Esophagus (tissue), 2 donors: Measurements from ENCODE around the gene PDE2A. TPM values are rescaled to one million over a fixed set of nuclear protein-coding genes. Genes with fewer than 3 reads are reported as not detected.

Experiments
- H3K27ac ChIP-seq, 2 donors: one replicate each; pipeline ENCODE4 v1.5.1; 2013; ENCODE audit warnings: low read depth in 2 of 2, mild to moderate bottlenecking in 2 of 2, inconsistent platforms in 1 of 2, low read length in 1 of 2, moderate library complexity in 1 of 2
- H3K27me3 ChIP-seq, 2 donors: one replicate each; pipeline ENCODE4 v1.6.1; 2013; ENCODE audit warnings: low read length in 2 of 2, control low read depth in 1 of 2, mild to moderate bottlenecking in 1 of 2; ENCODE audit not compliant: insufficient read depth in 2 of 2, control insufficient read depth in 1 of 2
- H3K36me3 ChIP-seq, 2 donors: one replicate each; pipeline ENCODE4 v1.6.1; 2013; ENCODE audit warnings: low read length in 1 of 2; ENCODE audit not compliant: control insufficient read depth in 2 of 2, insufficient read depth in 2 of 2
- H3K4me1 ChIP-seq, 2 donors: one replicate each; pipeline ENCODE4 v1.6.1; 2013; ENCODE audit warnings: low read length in 1 of 2; ENCODE audit not compliant: control insufficient read depth in 2 of 2, insufficient read depth in 2 of 2
- H3K4me3 ChIP-seq, 2 donors: one replicate each; pipeline ENCODE4 v1.5.1; 2013; ENCODE audit warnings: low read length in 2 of 2, mild to moderate bottlenecking in 2 of 2, low read depth in 1 of 2, moderate library complexity in 1 of 2
- H3K9me3 ChIP-seq, 2 donors: one replicate each; pipeline ENCODE4 v1.6.1; 2013; ENCODE audit warnings: mild to moderate bottlenecking in 2 of 2, low read depth in 1 of 2, low read length in 1 of 2, moderate library complexity in 1 of 2; ENCODE audit not compliant: control insufficient read depth in 2 of 2, insufficient read depth in 1 of 2
- WGBS, 2 donors: extraction: QIAGEN DNeasy Blood & Tissue Kit; methylation state at CpG; one replicate each; pipeline ENCODE4 v1.1.7; 2013; 5-methylcytosine and 5-hydroxymethylcytosine counted together
- polyA plus RNA-seq, 2 donors: library from polyadenylated mRNA; stranded (reverse); fragments of 200-250 nt; gene quantifications; one replicate each; pipeline ENCODE4 v1.2.3, GENCODE V29; 2013
- donor health status: healthy with polysubstance abuse.
- donor health status: Bipolar disorder and iron deficiency.

PDE2A gene
- polyA plus RNA-seq, 2 donors: 6.9 to 7.6 TPM

DNA sequence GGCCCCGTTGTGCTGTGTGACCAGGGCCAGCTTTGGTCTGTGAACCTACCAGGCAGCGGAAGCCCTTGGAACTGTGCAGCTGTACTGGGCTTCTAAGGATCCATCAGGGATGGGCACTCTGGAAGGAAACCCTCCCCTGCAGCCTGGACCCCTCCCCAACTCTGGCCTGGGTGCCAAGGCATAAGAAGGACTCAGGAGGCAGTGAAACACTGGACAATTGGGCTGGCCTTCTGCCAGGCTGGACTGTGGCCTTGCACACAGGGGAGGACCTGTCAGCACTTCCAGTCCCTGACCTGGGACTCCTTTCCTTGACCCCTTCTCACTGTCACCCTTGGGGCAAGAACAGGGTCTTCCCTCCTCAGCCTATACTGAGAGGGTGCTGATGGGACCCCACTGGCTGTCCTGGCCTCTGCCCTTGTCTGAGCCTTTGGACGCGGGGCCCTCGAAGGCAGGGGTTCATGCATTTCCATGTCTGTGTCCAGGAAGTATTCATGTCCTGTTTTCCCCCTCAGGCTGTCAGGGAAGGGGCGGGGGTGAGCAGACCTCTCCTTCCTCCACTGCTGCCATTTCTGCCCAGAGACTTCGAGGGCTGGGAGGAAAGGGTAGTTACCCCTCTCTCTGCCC, 39.6 kb downstream of the PDE2A start:
- 68 to 69% methylated on average over 7 of the region's 7 CpGs for WGBS, 2 donors
- no peaks in the 10 kb centered on the region for H3K36me3 ChIP-seq
- H3K9me3 ChIP-seq: no peaks in the 10 kb centered on the region
- H3K4me1 ChIP-seq: peaks cover 0 to 2% of the 10 kb centered on the region in 2 donors
- peak overlapping the region in 1 of 2 donors; percentile 47 for H3K27ac ChIP-seq
- H3K27me3 ChIP-seq: no peaks in the 10 kb centered on the region
- H3K4me3 ChIP-seq: no peak overlapping the region

DNA sequence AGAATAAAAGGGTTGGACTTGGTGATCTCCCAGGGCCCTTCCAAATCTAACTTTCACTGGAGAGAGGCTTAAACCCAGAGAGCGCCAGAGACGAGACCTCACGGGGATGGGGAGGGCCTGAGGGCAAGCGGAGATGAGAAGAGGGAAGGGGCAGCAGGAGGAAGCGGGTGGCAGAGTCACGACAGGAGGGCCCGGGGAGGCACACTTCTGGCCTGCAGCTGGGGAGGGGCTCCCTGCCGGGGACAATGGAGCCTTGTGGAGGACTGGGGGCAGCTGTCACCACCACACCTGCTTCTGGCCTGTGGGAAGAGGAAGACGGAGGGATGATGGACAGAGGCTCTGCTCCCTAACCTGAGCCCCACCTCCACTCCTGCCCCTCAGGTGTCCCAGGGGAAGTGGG, 40.2 kb downstream of the PDE2A start:
- no peak overlapping the region for H3K27ac ChIP-seq
- no peaks in the 10 kb centered on the region for H3K27me3 ChIP-seq
- H3K4me1 ChIP-seq: peaks cover 0 to 2% of the 10 kb centered on the region in 2 donors
- 75 to 81% methylated on average over 9 of the region's 9 CpGs for WGBS, 2 donors
- no peak overlapping the region for H3K4me3 ChIP-seq
- no peaks in the 10 kb centered on the region for H3K36me3 ChIP-seq
- no peaks in the 10 kb centered on the region for H3K9me3 ChIP-seq

DNA sequence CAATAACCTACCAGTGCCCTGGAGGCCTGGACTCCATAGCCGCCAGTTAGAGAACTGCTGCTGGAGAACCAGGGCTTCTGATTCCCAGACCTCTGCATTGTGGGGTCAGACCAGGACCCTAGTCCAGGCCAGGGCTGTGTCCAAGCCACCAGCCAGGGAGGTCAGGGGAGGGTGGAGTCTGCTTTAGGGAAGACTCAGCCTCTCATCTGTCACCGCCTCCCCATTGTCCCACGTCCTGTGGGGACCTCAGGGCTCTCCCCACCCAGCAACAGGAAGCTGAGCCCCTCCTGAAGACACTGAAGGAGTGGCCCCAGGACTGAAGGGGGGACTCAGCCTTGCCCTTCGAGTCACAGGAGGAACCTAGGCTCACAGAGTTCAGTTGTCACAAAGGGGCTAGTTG, 41.2 kb downstream of the PDE2A start:
- Histone ChIP-seq H3K4me1 (peaks cover 0 to 2% of the 10 kb centered on the region in 2 donors), H3K27ac (peak overlapping the region in 1 of 2 donors; percentile 37), H3K9me3 (no peaks in the 10 kb centered on the region), H3K4me3 (no peak overlapping the region), H3K36me3 (no peaks in the 10 kb centered on the region), H3K27me3 (no peaks in the 10 kb centered on the region)
- 66 to 68% methylated on average over 4 of the region's 4 CpGs for WGBS, 2 donors

DNA sequence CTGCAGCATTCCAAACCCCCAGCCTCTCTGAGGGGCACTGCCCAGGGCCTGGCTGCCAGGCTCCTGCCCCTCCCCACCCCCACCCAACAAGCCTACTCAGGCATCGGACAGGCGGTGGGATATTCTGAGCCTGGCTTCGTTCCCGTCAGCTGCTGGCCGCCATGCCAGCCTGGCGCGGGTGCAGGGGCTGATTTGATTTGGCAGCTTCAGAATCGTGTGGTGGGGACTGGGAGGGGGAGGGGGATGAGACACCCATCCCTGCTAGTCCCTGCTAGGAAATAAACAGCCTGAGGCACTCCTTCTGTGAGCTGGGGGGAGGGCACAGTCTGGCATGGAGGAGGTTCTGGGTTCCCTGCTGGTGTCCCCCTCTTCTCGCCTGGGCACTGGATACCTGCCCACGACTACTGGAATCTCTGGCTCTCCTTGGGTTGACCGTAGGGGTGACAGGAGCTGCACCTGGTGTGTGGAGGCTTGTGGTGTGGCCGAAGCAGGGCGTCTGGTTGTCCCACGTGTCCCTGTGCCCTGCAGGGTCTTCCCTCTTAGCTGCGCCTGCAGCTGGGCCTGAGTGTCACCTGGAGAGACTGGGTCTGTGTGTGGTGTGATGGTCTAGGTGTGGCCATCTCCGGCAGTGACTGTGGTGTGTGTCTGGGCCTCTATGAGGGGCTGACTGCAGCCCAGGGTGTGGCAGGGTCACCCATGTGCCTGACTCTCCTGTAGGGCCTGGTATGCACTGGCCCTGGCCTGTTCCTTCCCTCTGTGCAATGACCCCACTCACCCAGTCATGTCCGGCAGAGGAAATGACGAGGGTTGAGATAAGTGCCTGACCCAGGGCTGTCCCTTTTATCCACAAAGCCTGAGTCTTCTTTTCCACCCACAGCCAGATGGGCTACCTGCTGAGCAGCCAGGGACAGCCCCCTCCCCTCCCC, 42.2 kb downstream of the PDE2A start:
- Histone ChIP-seq H3K36me3 (no peaks in the 10 kb centered on the region), H3K9me3 (no peaks in the 10 kb centered on the region), H3K27me3 (no peaks in the 10 kb centered on the region), H3K4me3 (no peak overlapping the region), H3K27ac (peak overlapping the region; percentile 9 to 36), H3K4me1 (peaks cover 3 to 7% of the 10 kb centered on the region in 2 donors)
- 67% methylated on average over 18 of the region's 18 CpGs for WGBS, 2 donors

DNA sequence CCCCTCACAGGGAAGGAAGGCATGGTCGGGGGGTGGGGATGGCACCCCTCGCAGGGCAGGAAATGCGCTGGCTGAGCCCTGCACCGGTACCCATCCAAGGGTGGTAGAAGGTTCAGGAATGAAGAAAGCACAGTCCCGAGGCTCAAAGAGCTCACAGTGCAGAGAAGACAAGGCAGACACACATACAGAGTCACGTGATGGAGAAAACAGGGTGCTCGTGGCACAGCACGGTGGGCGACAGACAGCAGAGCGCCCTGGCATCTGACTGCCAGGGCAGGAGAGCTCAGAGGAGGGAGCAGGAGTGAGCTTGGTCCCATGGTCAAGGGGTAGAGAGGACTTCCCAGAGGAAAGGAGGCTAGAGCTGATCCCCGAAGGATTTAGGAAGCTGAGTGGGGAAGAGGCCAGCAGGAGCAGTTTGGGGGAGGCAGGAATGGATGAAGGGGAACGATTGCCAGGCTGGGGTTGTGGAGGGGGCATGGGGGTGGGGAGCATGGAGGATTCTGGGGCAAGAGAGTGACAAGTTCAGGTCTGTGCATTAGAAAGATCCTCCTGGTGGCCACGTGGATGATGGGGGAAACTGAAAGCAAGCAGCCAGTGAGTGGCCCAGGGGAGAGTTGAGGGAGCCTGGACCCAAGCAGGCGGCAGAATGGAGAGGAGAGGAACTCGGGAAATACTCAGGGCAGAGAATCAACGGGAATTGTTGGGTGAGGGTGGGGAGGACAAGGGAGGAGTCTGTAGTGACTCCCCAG, 43.9 kb downstream of the PDE2A start:
- Histone ChIP-seq H3K4me3 (no peak overlapping the region), H3K27me3 (no peaks in the 10 kb centered on the region), H3K36me3 (no peaks in the 10 kb centered on the region), H3K27ac (peak overlapping the region; percentile 16 to 37), H3K4me1 (peaks cover 7 to 17% of the 10 kb centered on the region in 2 donors), H3K9me3 (no peaks in the 10 kb centered on the region)
- WGBS, 2 donors: 67 to 68% methylated on average over 16 of the region's 16 CpGs

DNA sequence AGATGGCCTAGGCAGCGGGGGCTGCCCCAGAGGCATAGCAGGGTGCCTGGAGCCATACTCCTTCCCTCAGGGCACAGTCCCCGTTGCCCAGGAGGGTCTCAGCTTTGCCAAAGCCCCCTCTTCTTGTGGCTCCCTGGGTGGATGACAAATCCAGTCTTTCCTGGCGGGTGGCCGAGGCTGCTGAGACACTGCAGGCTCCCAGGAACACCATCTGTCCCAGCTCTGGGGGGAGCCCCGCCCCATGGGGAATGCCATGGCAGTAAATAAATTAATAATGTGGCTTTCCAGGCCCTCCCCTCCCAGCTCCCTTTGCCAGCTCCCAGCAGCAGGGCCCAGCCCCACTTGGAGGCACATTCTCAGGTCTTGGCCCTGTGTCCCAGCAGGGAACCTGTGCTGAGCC, 45.0 kb downstream of the PDE2A start:
- Histone ChIP-seq H3K9me3 (no peaks in the 10 kb centered on the region), H3K36me3 (no peaks in the 10 kb centered on the region), H3K27me3 (no peaks in the 10 kb centered on the region), H3K4me1 (peaks cover 7 to 19% of the 10 kb centered on the region in 2 donors), H3K27ac (peak overlapping the region; percentile 11 to 65), H3K4me3 (no peak overlapping the region)
- 59 to 85% methylated on average over 5 of the region's 5 CpGs for WGBS, 2 donors

DNA sequence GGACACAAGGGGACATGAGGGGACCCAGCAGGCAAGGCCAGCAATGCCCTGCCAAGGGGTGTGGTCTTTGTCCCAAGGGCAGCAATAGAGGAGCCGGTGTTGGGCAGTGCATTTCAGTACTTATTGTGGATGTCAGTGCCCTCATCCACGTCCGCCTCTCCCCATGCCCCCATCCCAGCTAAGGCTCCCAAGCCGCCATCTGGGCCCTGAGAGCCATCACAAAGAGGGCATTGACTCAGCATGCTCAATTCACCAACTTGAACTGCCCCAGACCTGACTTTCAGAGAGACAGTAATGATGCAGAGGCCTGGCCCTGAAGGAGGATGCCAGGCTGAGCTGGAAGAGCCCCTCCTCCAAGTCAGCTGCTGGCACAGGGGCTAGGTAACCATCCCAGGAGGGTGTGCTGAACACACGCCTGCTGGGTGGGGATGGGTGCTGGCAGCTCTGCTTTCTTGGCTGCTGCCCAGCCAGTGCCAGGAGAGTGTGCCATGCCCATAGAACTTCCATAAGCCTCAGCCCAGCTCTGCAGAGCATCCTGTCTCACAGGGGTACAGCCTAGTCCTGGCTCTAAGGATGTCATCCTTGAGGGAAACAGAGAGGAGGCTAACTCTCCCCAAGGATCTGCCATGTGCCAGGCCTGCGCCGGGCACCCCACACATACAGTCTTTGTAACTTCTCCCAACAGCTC, 46.5 kb downstream of the PDE2A start:
- Histone ChIP-seq H3K27me3 (no peaks in the 10 kb centered on the region), H3K4me1 (peaks cover 7 to 17% of the 10 kb centered on the region in 2 donors), H3K36me3 (no peaks in the 10 kb centered on the region), H3K27ac (peak overlapping the region in 1 of 2 donors; percentile 88), H3K4me3 (no peak overlapping the region), H3K9me3 (no peaks in the 10 kb centered on the region)
- 77 to 85% methylated on average over 7 of the region's 7 CpGs for WGBS, 2 donors

DNA sequence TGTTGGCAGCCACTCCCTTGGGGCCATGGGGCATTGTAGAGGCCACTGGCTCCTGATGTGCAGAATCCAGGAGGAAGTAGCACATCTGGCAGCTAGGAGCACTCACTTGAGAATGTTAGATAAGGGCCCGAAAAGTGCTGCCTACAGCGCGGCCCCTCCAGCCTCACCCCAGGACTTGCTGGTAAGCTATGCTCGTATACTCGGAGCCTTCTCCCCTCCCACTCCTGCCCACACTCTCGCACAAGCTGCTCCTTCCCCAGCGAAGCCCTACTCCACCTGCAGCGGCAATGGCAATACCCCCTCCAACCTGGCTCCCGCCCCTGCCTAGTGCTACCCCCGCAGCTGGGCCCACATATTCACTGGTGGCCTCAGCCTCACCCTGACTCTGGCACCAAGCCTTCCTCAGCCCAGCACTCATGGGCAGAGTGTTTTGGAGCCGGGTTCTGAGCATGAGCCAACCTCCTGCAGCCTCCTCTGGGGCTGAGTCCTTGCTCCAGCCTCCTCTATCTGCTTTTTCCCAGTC, 47.7 kb downstream of the PDE2A start:
- H3K4me3 ChIP-seq: no peak overlapping the region
- H3K27ac ChIP-seq: peak overlapping the region; percentile 63 to 88
- 69 to 72% methylated on average over 11 of the region's 11 CpGs for WGBS, 2 donors
- H3K9me3 ChIP-seq: no peaks in the 10 kb centered on the region
- peaks cover 7 to 17% of the 10 kb centered on the region in 2 donors for H3K4me1 ChIP-seq
- H3K36me3 ChIP-seq: no peaks in the 10 kb centered on the region
- no peaks in the 10 kb centered on the region for H3K27me3 ChIP-seq
